GM18951 (cell line): ENCODE results near the gene APOL6.
"Not testable (repeated sequence)": the region's sequence is repeated elsewhere in the genome, so short reads cannot be mapped to it uniquely, and the experiment has no call there.

Experiments used
- POLR2A ChIP-seq: IDR thresholded peaks from 4 replicates; pipeline ENCODE4 v1.6.1; 2011; ENCODE audit warnings: mild to moderate bottlenecking; ENCODE audit not compliant: insufficient read length, insufficient read depth; ENCODE audit errors: extremely low read depth
- in situ Hi-C: fragments of 300-500 bp; cut with MboI; formaldehyde crosslinking; loops from one replicate; pipeline ENCODE4 v1.12.0; 2022; ENCODE audit warnings: low sequenced_read_pairs, mixed read lengths, inconsistent platforms; ENCODE audit not compliant: unreplicated experiment

The APOL6 gene

GRCh38 chr22:35683560-35683959 lies 35.3 kb downstream of the APOL6 start:
- in situ Hi-C loops: no loop called here
- TF ChIP-seq POLR2A: no peak

GRCh38 chr22:35684270-35684700 lies 36.0 kb downstream of the APOL6 start:
- in situ Hi-C loops: no loop called here
- no peak for TF ChIP-seq POLR2A

- in situ Hi-C loops: no loop called here
- TF ChIP-seq POLR2A: no peak
These were observed 36.5 kb downstream of the APOL6 start for GRCh38 chr22:35684732-35685131.

GRCh38 chr22:35685731-35686130 lies 37.5 kb downstream of the APOL6 start:
- in situ Hi-C loops: no loop called here
- no peak for TF ChIP-seq POLR2A

- in situ Hi-C loops: no loop called here
- no peak for TF ChIP-seq POLR2A
These were observed 38.1 kb downstream of the APOL6 start for GRCh38 chr22:35686298-35686697.

- no peak for TF ChIP-seq POLR2A
- in situ Hi-C loops: no loop called here
These were observed 39.2 kb downstream of the APOL6 start for GRCh38 chr22:35687461-35687860.

GRCh38 chr22:35688913-35689675 lies 40.8 kb downstream of the APOL6 start:
- in situ Hi-C loops: no loop called here
- no peak for TF ChIP-seq POLR2A

GRCh38 chr22:35690001-35690400 lies 41.8 kb downstream of the APOL6 start:
- in situ Hi-C loops: no loop called here
- no peak for TF ChIP-seq POLR2A

GRCh38 chr22:35695202-35695601 lies 47.0 kb downstream of the APOL6 start:
- in situ Hi-C loops: no loop called here
- no peak for TF ChIP-seq POLR2A

- in situ Hi-C loops: no loop called here
- no peak for TF ChIP-seq POLR2A
These were observed 48.9 kb downstream of the APOL6 start for GRCh38 chr22:35697142-35697541.

- in situ Hi-C loops: not testable (repeated sequence)
These were observed 51.6 kb downstream of the APOL6 start for GRCh38 chr22:35699852-35700251.

- in situ Hi-C loops: no loop called here
- TF ChIP-seq POLR2A: no peak
These were observed 55.8 kb downstream of the APOL6 start for GRCh38 chr22:35703861-35704584.

GRCh38 chr22:35705141-35705540 lies 56.9 kb downstream of the APOL6 start:
- TF ChIP-seq POLR2A: no peak
- in situ Hi-C loops: no loop called here

GRCh38 chr22:35708453-35708852 lies 60.2 kb downstream of the APOL6 start:
- no peak for TF ChIP-seq POLR2A
- in situ Hi-C loops: no loop called here

- TF ChIP-seq POLR2A: no peak
- in situ Hi-C loops: no loop called here
These were observed 60.7 kb downstream of the APOL6 start for GRCh38 chr22:35708917-35709316.

GRCh38 chr22:35711336-35711735 lies 63.1 kb downstream of the APOL6 start:
- no peak for TF ChIP-seq POLR2A
- in situ Hi-C loops: no loop called here
